Activated T-cell treated with anti-CD3 and anti-CD28 coated beads, Interleukin-2, amount 50 U/mL, for 24 hours (primary cell): ENCODE data around the gene CDV3.
A peak's percentile ranks its signal among the peaks of the same experiment; 100 is the strongest.

ENCODE experiments used
- DNase-seq: peaks from one replicate; pipeline ENCODE4 v3.0.0-alpha.2; 2020
- H3K27ac Mint-ChIP-seq: 2 replicates; pipeline ENCODE4 v1.8.0; 2020; ENCODE audit warnings: mild to moderate bottlenecking, mixed read lengths
- H3K27me3 Mint-ChIP-seq: 2 replicates; pipeline ENCODE4 v1.8.0; 2020; ENCODE audit warnings: mixed read lengths
- H3K36me3 Mint-ChIP-seq: 2 replicates; pipeline ENCODE4 v1.8.0; 2020; ENCODE audit warnings: low read depth, mixed read lengths
- H3K4me1 Mint-ChIP-seq: 2 replicates; pipeline ENCODE4 v1.8.0; 2020; ENCODE audit warnings: low read depth, mixed read lengths
- H3K4me3 Mint-ChIP-seq: 2 replicates; pipeline ENCODE4 v1.8.0; 2020; ENCODE audit warnings: mild to moderate bottlenecking, moderate library complexity, mixed read lengths
- H3K9me3 Mint-ChIP-seq: 2 replicates; pipeline ENCODE4 v1.8.0; 2020; ENCODE audit warnings: mixed read lengths

Gene CDV3

DNA sequence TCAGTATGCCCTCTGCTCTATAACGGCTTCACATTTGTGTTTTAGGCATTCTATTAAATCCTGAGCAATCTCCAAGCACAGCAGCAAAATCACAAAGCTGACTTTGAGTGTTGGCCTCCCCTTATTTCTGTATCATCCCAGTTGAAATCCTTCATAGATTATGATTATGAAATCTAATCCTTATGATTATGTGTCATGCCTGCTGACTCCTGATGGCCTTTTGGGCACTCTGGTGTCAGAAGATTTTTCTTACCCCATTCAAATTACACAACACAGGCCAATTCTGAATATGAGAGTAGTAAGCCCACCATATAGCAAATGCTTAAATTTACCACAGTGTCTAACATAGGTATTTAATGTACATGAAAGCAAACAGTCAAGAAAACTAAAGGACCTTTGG lies 34.3 kb downstream of the CDV3 start:
- no peak for DNase-seq
- Mint-ChIP-seq H3K9me3 (peaks cover 2% of the 10 kb centered on the region), H3K4me3 (no peak overlapping the region), H3K27ac (no peak overlapping the region), H3K27me3 (no peaks in the 10 kb centered on the region), H3K36me3 (peaks cover 92% of the 10 kb centered on the region), H3K4me1 (no peaks in the 10 kb centered on the region)

DNA sequence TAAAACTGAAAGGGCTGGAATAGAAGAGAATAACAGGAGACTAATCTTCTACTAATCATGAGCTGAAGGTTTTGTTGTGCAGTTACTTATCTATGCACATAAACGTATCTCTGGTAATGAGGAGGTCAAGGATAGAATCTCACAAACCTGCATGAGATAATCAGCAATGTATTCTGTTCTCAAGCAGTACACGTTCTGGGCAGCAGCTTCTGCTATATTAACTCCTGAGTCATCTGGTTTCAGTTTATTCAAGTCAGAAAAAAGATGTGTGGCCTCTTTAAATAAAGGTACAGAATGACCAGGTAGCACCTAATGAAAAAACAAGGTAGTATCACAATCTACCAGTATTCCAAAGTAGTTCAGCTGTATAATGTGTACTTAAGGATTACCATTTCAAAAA lies 34.9 kb downstream of the CDV3 start:
- Mint-ChIP-seq H3K4me3 (no peak overlapping the region), H3K9me3 (peaks cover 2% of the 10 kb centered on the region), H3K4me1 (no peaks in the 10 kb centered on the region), H3K36me3 (peaks cover 94% of the 10 kb centered on the region), H3K27me3 (no peaks in the 10 kb centered on the region), H3K27ac (no peak overlapping the region)
- DNase-seq = no peak

DNA sequence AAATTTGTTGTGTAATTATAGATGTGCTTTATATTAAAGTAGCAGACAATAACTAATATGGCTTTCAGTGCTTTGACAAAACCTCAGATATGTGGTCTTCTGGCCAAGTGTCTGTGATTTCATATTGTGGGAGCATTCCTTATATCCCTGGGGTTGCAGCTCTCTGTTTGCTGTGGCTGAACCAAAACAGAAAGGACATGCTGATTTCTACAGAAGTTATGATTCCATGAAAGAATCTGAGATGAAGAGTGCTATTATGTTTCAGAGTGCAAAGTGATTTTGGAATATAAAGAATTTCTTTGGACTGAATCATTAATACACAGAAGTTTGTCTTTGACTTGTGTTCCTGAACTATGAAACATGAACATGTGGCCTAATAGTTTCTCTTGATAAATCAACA lies 36.5 kb downstream of the CDV3 start:
- no peak overlapping the region for H3K4me3 Mint-ChIP-seq
- no peak for DNase-seq
- H3K27ac Mint-ChIP-seq = no peak overlapping the region
- H3K27me3 Mint-ChIP-seq = no peaks in the 10 kb centered on the region
- no peaks in the 10 kb centered on the region for H3K4me1 Mint-ChIP-seq
- peaks cover 93% of the 10 kb centered on the region for H3K36me3 Mint-ChIP-seq
- peaks cover 2% of the 10 kb centered on the region for H3K9me3 Mint-ChIP-seq

DNA sequence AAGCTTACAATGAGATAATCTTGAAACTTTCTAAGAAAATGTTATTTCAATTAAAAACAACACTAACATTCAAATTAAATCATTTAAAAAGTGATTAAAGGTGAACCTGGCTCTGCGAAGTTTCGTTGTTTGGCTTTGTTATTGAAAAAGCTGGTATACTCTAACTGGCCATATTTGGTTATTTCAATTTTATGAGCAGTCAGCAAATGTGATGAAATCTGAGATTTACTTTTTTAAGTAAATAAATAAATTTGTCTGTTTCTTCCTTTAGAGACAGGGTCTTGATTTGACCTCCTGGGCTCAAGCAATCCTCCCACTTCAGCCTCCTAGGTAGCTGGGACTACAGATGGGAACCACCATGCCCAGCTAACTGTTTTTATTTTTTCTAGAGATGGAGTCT lies 38.0 kb downstream of the CDV3 start:
- Mint-ChIP-seq H3K36me3 (peaks cover 94% of the 10 kb centered on the region), H3K9me3 (peaks cover 2% of the 10 kb centered on the region), H3K27me3 (no peaks in the 10 kb centered on the region), H3K4me3 (no peak overlapping the region), H3K4me1 (no peaks in the 10 kb centered on the region), H3K27ac (no peak overlapping the region)
- DNase-seq = no peak

DNA sequence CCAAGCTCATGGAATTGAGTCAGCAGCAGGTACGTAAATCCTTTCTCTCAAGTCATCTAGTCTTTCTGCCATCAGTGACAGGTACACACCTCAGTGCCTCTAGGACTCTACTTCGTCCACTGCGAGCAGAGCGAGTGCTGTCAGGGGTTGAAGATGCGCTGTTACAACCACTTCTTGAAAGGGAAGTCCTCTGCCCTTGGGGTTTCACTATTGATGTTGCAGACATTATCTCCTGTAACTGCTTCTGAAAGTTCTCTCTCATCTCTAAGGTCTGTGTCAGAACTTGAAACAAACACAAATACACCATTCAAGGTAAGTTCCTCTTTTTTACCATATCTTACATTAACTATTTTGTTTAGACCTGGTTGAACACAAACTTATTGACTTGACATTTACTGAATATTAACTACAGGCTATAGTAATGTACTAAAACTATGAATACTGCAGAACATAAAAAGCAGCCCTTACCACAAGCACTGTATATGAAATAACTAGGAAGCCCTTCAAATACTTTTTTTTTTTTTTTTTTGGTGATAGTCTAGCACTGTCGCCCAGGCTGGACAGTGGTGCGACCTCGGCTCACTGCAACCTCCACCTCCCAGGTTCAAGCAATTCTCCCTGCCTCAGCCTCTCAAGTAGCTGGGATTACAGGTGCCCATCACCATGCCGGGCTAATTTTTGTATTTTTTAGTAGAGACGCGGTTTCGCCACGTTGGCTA lies 46.7 kb downstream of the CDV3 start:
- no peaks in the 10 kb centered on the region for H3K9me3 Mint-ChIP-seq
- H3K27ac Mint-ChIP-seq = peak overlapping the region; percentile 37
- peaks cover 97% of the 10 kb centered on the region for H3K36me3 Mint-ChIP-seq
- no peak overlapping the region for H3K4me3 Mint-ChIP-seq
- no peak for DNase-seq
- H3K4me1 Mint-ChIP-seq = peaks cover 4% of the 10 kb centered on the region
- H3K27me3 Mint-ChIP-seq = no peaks in the 10 kb centered on the region

DNA sequence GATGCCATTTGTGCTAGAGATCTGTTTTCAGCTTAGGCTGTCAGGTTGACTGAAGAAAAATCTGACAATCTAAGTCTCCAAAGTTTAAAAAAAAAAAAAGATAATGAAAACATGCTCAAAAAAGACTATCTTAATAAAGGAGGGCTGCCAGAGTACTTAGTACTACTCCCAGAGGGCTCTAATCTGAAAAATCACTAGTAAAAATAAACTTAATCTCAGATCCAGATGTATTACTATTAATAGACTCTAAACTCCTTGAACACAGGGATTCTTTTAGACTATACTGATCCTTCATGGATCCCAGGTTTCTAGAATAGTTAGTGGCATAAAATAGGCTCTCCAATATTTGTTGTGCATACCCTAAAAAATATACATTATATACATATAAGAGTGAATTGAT lies 54.3 kb downstream of the CDV3 start:
- no peak for DNase-seq
- Mint-ChIP-seq H3K36me3 (peaks cover 95% of the 10 kb centered on the region), H3K4me1 (peaks cover 7% of the 10 kb centered on the region), H3K4me3 (no peak overlapping the region), H3K27ac (no peak overlapping the region), H3K9me3 (no peaks in the 10 kb centered on the region), H3K27me3 (no peaks in the 10 kb centered on the region)

DNA sequence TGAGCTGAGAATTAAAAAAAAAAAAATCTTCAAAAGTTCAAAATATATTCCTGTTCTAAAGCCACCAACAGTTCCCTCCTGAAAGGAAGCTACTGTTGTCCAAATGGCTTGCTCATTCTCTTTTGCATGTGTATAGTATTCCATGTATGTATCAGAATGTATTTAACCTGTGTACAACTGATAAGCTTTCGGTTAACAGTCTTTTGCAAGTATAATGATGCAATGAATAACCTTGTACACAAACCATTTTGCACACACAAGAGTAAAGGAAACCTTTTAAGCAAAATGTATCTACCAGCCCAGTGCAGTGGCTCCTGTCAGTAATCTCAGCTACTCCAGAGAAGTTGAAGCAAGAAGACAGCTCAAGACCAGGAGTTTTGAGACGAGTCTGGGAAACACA lies 55.7 kb downstream of the CDV3 start:
- Mint-ChIP-seq H3K36me3 (peaks cover 95% of the 10 kb centered on the region), H3K4me1 (peaks cover 8% of the 10 kb centered on the region), H3K9me3 (no peaks in the 10 kb centered on the region), H3K27ac (no peak overlapping the region), H3K27me3 (no peaks in the 10 kb centered on the region), H3K4me3 (no peak overlapping the region)
- no peak for DNase-seq

DNA sequence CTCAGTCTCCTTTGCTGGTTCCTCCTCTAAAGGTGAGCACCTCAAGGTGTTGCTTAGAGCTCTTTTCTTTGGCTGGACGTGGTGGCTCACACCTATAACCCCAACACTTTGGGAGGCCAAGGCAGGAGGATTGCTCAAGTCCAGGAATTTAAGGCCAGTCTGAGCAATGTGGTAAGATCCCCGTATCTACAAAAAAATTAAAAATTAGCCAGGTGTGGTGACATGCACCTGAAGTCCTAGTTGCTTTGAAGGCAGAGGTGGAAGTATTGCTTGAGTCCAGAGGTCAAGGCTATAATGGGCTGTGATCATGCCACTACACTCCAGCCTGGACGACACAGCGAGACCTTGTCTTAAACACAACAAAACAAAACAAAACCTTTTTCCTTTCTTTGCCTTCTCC lies 60.0 kb downstream of the CDV3 start:
- Mint-ChIP-seq H3K9me3 (no peaks in the 10 kb centered on the region), H3K27me3 (no peaks in the 10 kb centered on the region), H3K4me1 (peaks cover 3% of the 10 kb centered on the region), H3K36me3 (peaks cover 96% of the 10 kb centered on the region), H3K27ac (no peak overlapping the region), H3K4me3 (no peak overlapping the region)
- no peak for DNase-seq
